ENCODE measurements around the gene HAO2. TPM values are rescaled to one million over a fixed set of nuclear protein-coding genes. Genes with fewer than 3 reads are reported as not detected.
A peak's percentile ranks its signal among the peaks of the same experiment; 100 is the strongest.
"Not testable (repeated sequence)": the region's sequence is repeated elsewhere in the genome, so short reads cannot be mapped to it uniquely, and the experiment has no call there.

Gene HAO2
- total RNA-seq, 1 experiment from 2014 or later: not detected

GRCh38 chr1:119345398-119345797, 23.2 kb upstream of the HAO2 start:
- no peak for DNase-seq (ENCODE audit: low spot score)

- no peak for DNase-seq (ENCODE audit: low spot score)
Measured at GRCh38 chr1:119347858-119348257, 20.7 kb upstream of the HAO2 start.

- no peak for DNase-seq (ENCODE audit: low spot score)
Measured at GRCh38 chr1:119348941-119349340, 19.6 kb upstream of the HAO2 start.

- DNase-seq (ENCODE audit: low spot score): not testable (repeated sequence)
Measured at GRCh38 chr1:119350866-119351265, 17.7 kb upstream of the HAO2 start.

GRCh38 chr1:119351997-119352396, 16.6 kb upstream of the HAO2 start:
- DNase-seq (ENCODE audit: low spot score): no peak

- no peak for DNase-seq (ENCODE audit: low spot score)
Measured at GRCh38 chr1:119353836-119354235, 14.7 kb upstream of the HAO2 start.

GRCh38 chr1:119358636-119359035, 9.9 kb upstream of the HAO2 start:
- no peak for DNase-seq (ENCODE audit: low spot score)

GRCh38 chr1:119359730-119360129, 8.9 kb upstream of the HAO2 start:
- DNase-seq (ENCODE audit: low spot score): no peak

- no peak for DNase-seq (ENCODE audit: low spot score)
Measured at GRCh38 chr1:119361205-119361604, 7.4 kb upstream of the HAO2 start.

- no peak for DNase-seq (ENCODE audit: low spot score)
Measured at GRCh38 chr1:119361620-119362344, 6.8 kb upstream of the HAO2 start.

GRCh38 chr1:119363162-119363561, 5.4 kb upstream of the HAO2 start:
- DNase-seq (ENCODE audit: low spot score): no peak

GRCh38 chr1:119364640-119365039, 3.9 kb upstream of the HAO2 start:
- DNase-seq (ENCODE audit: low spot score): no peak

- no peak for DNase-seq (ENCODE audit: low spot score)
Measured at GRCh38 chr1:119366424-119366823, 2.2 kb upstream of the HAO2 start.

- peak; percentile 69 for DNase-seq (ENCODE audit: low spot score)
Measured at GRCh38 chr1:119367432-119368124, 1.0 kb upstream of the HAO2 start.

- no peak for DNase-seq (ENCODE audit: low spot score)
Measured at GRCh38 chr1:119370748-119371147, 2.2 kb downstream of the HAO2 start.

GRCh38 chr1:119371815-119372214, 3.2 kb downstream of the HAO2 start:
- no peak for DNase-seq (ENCODE audit: low spot score)

GRCh38 chr1:119372503-119373086, 4.0 kb downstream of the HAO2 start:
- DNase-seq (ENCODE audit: low spot score): peak; percentile 82

- peak; percentile 56 for DNase-seq (ENCODE audit: low spot score)
Measured at GRCh38 chr1:119373465-119373864, 4.9 kb downstream of the HAO2 start.

GRCh38 chr1:119374208-119374874, 5.8 kb downstream of the HAO2 start:
- peak; percentile 69 for DNase-seq (ENCODE audit: low spot score)

- no peak for DNase-seq (ENCODE audit: low spot score)
Measured at GRCh38 chr1:119375366-119375765, 6.8 kb downstream of the HAO2 start.

GRCh38 chr1:119376594-119376993, 8.0 kb downstream of the HAO2 start:
- no peak for DNase-seq (ENCODE audit: low spot score)

- DNase-seq (ENCODE audit: low spot score): not testable (repeated sequence)
Measured at GRCh38 chr1:119377594-119377993, 9.0 kb downstream of the HAO2 start.
